Ectodermal cell (in vitro differentiated cells): ENCODE measurements around the gene PKDCC.
"Not testable (repeated sequence)": the region's sequence is repeated elsewhere in the genome, so short reads cannot be mapped to it uniquely, and the experiment has no call there.

Source experiments
- H3K27ac ChIP-seq: 2 replicates; pipeline ENCODE4 v1.7.0; 2013; ENCODE audit warnings: mild to moderate bottlenecking, low read depth, low read length; ENCODE audit not compliant: insufficient read depth, poor library complexity, severe bottlenecking
- H3K27me3 ChIP-seq: 2 replicates; pipeline ENCODE4 v1.7.0; 2013; ENCODE audit warnings: mild to moderate bottlenecking, low read length; ENCODE audit not compliant: insufficient read depth, control insufficient read depth, poor library complexity, severe bottlenecking
- H3K36me3 ChIP-seq: one replicate; pipeline ENCODE4 v1.7.0; 2013; ENCODE audit warnings: low read length; ENCODE audit not compliant: control insufficient read depth, insufficient read depth
- H3K4me1 ChIP-seq: one replicate; pipeline ENCODE4 v1.7.0; 2013; ENCODE audit warnings: low read length; ENCODE audit not compliant: control insufficient read depth, insufficient read depth
- H3K4me3 ChIP-seq: 2 replicates; pipeline ENCODE4 v1.7.0; 2013; ENCODE audit warnings: low read depth, low read length, control low read depth; ENCODE audit not compliant: insufficient read depth
- H3K9me3 ChIP-seq: 2 replicates; pipeline ENCODE4 v1.7.0; 2013; ENCODE audit warnings: mild to moderate bottlenecking, low read length, moderate library complexity; ENCODE audit not compliant: control insufficient read depth
- WGBS, 2 experiments: methylation state at CpG; one replicate each; pipeline ENCODE4 v1.1.7; 2013; ENCODE audit warnings: missing lambda C conversion rate in 2 of 2; 5-methylcytosine and 5-hydroxymethylcytosine counted together

The PKDCC gene

DNA sequence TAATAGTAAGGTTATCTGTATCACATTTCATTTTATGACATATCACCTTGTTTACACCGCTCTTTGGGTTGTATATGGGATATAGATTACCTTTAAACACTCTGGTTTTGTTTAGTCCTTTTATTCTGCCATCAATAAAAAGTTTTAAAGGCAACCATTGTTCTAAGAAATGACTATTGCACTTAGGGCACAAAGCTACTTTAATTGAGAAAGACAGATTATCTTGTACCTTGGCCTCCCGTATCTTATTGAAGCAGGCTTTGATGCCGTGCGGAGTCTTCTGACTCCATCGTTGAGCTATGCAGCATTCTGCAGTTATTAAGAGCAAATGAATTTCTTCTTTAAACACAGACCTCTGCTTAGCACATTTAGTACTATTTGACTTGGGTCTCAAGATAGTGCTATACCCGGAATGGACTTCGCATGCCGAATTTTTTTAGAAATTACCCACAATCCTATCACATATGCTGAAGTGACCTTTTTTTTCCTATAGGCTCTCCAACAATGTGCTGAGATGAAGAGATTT, 16.7 kb downstream of the PKDCC start:
- WGBS, 2 experiments = 91 to 93% methylated on average over 7 of the region's 8 CpGs
- peaks cover 23% of the 10 kb centered on the region for H3K27me3 ChIP-seq

DNA sequence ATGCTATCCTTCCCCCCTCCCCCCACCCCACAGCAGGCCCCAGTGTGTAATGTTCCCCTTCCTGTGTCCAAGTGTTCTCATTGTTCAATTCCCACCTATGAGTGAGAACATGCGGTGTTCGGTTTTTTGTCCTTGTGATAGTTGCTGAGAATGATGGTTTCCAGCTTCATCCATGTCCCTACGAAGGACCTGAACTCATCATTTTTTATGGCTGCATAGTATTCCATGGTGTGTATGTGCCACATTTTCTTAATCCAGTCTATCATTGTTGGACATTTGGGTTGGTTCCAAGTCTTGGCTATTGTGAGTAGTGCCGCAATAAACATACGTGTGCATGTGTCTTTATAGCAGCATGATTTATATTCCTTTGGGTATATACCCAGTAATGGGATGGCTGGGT, 17.9 kb downstream of the PKDCC start:
- H3K27ac ChIP-seq, H3K9me3 ChIP-seq, H3K4me1 ChIP-seq, H3K36me3 ChIP-seq, H3K4me3 ChIP-seq: not testable (repeated sequence)
- WGBS, 2 experiments = 91 to 95% methylated on average over 5 of the region's 5 CpGs
- H3K27me3 ChIP-seq = peaks cover 21% of the 10 kb centered on the region

More for the DNA sequence above, 16.7 kb downstream of the PKDCC start:
- no peaks in the 10 kb centered on the region for H3K9me3 ChIP-seq
- H3K36me3 ChIP-seq = no peaks in the 10 kb centered on the region
- H3K27ac ChIP-seq = no peak overlapping the region
- H3K4me3 ChIP-seq = no peak overlapping the region
- peaks cover 11% of the 10 kb centered on the region for H3K4me1 ChIP-seq

DNA sequence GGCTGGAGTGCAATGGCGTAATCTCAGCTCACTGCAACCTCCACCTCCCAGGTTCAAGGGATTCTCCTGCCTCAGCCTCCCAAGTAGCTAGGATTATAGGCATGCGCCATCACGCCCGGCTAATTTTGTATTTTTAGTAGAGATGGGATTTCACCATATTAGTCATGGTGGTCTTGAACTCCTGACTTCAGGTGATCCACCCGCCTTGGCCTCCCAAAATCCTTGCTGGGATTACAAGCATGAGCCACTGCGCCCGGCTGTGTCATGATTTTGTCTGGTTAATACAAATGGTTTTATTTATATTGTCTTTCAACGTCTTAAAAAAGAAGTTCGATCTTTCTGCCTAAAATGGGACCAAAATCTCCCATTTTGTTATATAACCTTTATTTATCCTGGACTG, 19.2 kb downstream of the PKDCC start:
- not testable (repeated sequence) for H3K4me3 ChIP-seq, H3K36me3 ChIP-seq, H3K27ac ChIP-seq, H3K4me1 ChIP-seq, H3K9me3 ChIP-seq
- H3K27me3 ChIP-seq = peaks cover 16% of the 10 kb centered on the region
- 91 to 98% methylated on average over 8 to 9 of the region's 9 CpGs for WGBS, 2 experiments

DNA sequence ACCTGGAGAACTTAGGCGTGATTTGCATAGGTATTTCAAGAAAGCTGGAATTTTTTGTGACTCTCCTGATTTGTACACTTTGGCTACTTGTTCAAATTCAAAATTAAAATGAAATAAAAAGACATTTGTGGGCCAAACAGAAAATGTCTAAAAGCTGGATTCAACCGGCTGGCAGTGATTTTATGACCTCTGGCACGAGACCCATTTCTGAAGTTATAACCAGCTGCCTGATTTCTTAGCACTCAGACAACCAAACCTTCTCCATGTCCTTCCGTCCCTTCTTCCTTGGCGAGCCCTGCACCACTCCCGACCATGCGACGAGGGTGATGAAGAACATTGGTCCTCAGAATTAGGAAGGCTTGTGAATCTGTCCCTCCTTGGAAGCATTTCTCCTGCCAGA, 19.7 kb downstream of the PKDCC start:
- Histone ChIP-seq H3K36me3 (no peaks in the 10 kb centered on the region), H3K4me1 (peaks cover 7% of the 10 kb centered on the region), H3K4me3 (no peak overlapping the region), H3K27ac (no peak overlapping the region), H3K9me3 (no peaks in the 10 kb centered on the region), H3K27me3 (peaks cover 11% of the 10 kb centered on the region)
- 95% methylated on average over 8 of the region's 8 CpGs for WGBS, 2 experiments

DNA sequence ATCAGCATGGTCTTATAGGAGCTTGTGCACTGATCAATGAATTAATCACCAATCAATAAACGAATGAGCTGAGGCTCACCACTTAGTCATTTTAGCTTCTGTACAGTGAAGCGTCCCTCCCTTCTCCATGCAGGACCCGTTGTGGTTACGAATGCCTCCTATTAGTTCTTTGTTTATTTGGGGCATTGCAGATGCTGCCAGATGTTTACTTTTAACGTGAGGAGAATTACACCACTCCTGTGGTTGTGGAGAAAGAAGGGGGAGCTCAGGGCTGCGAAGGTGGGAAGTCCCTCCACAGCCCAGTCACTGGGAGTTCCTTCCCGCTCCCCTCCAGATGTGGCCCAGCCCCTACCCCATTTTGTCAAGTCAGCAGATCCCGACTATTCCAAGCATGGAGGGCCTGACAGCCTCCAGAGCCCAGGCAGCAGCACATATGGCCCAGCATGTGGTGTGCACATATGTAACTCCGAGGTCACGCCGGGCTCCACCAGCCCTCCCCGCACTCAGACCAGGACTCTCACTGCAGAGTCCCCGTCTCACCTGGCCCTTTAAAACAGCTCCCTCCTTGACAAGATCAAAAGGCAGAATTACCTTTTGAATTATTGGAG, 20.9 kb downstream of the PKDCC start:
- H3K4me3 ChIP-seq = no peak overlapping the region
- 87 to 89% methylated on average over 13 of the region's 13 CpGs for WGBS, 2 experiments
- H3K4me1 ChIP-seq = peaks cover 16% of the 10 kb centered on the region
- H3K36me3 ChIP-seq = no peaks in the 10 kb centered on the region
- no peaks in the 10 kb centered on the region for H3K9me3 ChIP-seq
- H3K27me3 ChIP-seq = peaks cover 7% of the 10 kb centered on the region
- H3K27ac ChIP-seq = no peak overlapping the region

DNA sequence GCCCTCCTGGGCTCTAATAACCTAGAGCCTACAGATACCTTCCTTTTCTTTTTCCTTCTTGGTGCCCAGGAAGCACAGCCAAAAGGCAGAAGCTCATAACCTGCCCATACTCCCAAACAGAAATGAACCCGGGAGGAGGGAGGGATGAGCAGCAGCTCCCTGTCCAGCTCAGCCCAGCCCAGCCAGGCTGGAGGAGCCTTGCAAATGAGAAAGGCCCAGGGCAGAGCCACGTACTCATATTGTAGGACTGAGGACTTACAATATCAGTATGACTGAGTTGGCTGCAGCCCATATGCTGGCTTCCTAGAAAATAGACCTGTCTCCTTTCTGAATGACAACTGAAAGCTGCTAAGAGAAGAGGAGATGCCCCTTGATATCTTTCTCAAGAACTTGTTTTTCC, 21.7 kb downstream of the PKDCC start:
- WGBS, 2 experiments = 78 to 87% methylated on average over 2 of the region's 2 CpGs
- Histone ChIP-seq H3K9me3 (no peaks in the 10 kb centered on the region), H3K36me3 (no peaks in the 10 kb centered on the region), H3K27me3 (peaks cover 7% of the 10 kb centered on the region), H3K27ac (no peak overlapping the region), H3K4me1 (peaks cover 16% of the 10 kb centered on the region), H3K4me3 (no peak overlapping the region)

DNA sequence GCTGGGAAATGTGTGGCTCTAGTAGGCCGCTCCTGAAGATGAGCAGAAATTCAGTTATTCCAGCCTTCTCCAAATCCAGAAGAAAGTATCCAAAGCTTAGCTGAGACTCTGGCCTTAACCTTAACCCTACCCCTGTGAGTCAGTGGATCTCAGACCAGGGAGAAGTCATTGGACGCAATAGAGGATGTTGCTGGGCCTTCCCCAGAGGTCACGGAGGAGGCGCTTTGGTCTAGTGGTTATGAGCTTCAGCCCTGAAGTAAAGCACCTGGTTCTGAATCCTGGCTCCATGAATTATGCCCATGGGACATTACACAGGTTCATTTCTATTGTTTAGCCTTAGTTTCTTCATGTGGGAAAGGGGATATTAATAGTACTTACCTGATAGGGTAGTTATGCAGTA, 24.0 kb downstream of the PKDCC start:
- 98% methylated on average over 4 of the region's 4 CpGs for WGBS, 2 experiments
- H3K4me1 ChIP-seq = peaks cover 16% of the 10 kb centered on the region
- H3K27me3 ChIP-seq = peaks cover 7% of the 10 kb centered on the region
- no peak overlapping the region for H3K4me3 ChIP-seq
- no peaks in the 10 kb centered on the region for H3K36me3 ChIP-seq
- H3K27ac ChIP-seq = no peak overlapping the region
- no peaks in the 10 kb centered on the region for H3K9me3 ChIP-seq

DNA sequence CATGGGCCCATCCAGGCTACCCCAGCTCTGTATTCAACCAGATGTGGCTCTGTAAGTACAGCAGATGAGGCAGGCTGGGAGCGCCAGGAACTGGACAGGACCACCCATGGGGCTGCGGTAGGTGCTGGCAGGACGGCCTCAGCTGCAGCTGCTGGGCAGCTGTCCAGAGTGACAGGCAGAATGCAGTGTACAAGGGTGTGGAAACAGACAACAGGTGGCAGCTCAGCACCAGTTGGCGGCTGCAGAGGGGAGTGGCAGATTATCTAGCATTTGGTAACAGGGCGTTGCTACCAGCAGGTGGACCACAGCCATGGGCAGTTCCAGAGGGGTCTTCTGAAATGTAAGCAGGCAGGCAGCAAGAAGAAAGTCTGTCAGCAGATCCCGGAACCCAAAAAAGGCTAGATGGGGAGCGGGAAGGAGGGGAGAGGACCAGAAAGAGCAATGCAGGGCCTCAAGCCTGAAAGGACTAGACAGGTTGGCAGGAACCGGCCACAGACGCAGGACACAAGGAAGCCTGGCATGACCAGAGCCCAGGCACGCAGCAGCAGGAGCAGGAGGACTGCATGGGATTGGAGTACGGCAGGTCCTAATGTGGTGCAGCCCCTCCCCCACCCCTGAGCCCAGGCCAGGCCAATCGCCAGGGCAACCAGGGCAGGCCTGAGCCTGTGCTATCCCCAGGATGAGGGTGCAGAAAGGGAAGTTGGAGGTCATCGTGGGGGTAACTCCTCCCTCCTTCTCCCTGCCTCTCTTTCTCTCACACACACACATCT, 24.7 kb downstream of the PKDCC start:
- Histone ChIP-seq H3K27ac (no peak overlapping the region), H3K36me3 (no peaks in the 10 kb centered on the region), H3K9me3 (no peaks in the 10 kb centered on the region), H3K4me3 (no peak overlapping the region), H3K27me3 (peaks cover 7% of the 10 kb centered on the region), H3K4me1 (peaks cover 16% of the 10 kb centered on the region)
- WGBS, 2 experiments = 71 to 73% methylated on average over 13 of the region's 13 CpGs

DNA sequence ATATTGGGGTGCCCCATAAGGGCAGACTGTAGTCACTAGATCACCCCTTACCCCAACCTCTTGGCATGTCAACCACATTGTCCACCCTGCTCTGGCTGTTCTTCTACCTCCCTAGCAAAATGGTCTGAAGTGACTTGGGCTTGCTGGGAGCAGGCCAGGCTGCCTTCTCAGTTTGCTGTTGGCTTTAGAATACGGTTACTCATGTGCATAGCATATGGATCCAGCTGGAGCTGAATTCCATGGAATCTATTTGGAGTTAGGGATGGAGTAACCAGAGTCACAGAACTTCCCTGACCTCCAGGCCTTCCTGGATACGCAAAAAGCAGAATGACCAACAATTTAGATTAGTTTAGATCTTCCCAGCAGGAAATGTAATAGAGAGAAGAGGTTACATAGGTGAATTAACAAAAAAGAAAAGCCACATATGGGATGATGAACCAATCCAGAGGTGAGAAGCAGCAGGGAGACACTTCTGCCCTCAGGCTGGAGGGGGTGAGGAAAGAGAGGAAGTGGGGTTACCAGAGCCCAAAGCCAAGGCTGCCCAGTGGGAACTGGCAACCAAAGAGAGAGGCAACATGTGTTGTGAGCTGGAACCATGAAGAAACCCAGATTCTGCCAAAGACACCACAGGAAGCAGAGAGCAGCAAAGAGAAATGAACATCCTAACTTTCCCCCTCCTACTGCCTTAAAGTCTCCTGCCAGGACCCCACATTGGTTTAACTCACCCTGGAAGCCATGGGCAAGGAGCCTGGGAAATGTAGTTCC, 26.1 kb downstream of the PKDCC start:
- H3K27me3 ChIP-seq = peaks cover 5% of the 10 kb centered on the region
- 90 to 99% methylated on average over 2 of the region's 2 CpGs for WGBS, 2 experiments
- H3K27ac ChIP-seq = no peak overlapping the region
- H3K36me3 ChIP-seq = no peaks in the 10 kb centered on the region
- peaks cover 16% of the 10 kb centered on the region for H3K4me1 ChIP-seq
- no peak overlapping the region for H3K4me3 ChIP-seq
- no peaks in the 10 kb centered on the region for H3K9me3 ChIP-seq

DNA sequence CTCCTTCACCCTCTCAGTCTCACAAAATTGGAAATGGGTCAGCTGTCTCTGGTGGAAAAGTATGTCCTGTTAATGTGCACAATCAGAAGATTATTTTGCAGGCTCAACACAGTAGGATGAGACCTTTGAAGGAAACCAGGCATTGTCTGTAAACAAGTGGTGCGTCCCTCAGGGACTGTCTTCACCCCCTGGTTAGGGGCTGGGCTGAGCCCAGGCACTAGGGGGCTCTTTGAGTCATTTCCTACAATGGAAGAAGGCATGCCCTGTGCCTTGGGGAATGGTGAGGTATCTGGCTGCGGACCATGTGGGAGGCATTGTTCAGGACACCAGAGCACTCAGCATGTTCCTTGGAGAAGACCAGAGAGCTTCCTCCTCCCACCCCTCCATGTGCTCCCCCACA, 26.8 kb downstream of the PKDCC start:
- no peak overlapping the region for H3K4me3 ChIP-seq
- H3K4me1 ChIP-seq = peaks cover 16% of the 10 kb centered on the region
- H3K9me3 ChIP-seq = no peaks in the 10 kb centered on the region
- no peaks in the 10 kb centered on the region for H3K27me3 ChIP-seq
- H3K27ac ChIP-seq = no peak overlapping the region
- H3K36me3 ChIP-seq = no peaks in the 10 kb centered on the region
- WGBS, 2 experiments = 87 to 90% methylated on average over 2 of the region's 2 CpGs
